Right lobe of liver (tissue), 4 donors: ENCODE data around the gene ZBTB44.

Experiments
- POLR2A ChIP-seq: fragments of 450-650 bp; IDR thresholded peaks from one replicate; pipeline ENCODE4 v1.6.1; 2017; ENCODE audit warnings: antibody characterized with exemption, mild to moderate bottlenecking
- TF ChIP-seq, protein P1 (sequence below), 4 donors: fragments of 200-600 bp in 3 of 4; fragments of 450-650 bp in 1 of 4; IDR thresholded peaks; one replicate each; pipeline versions ENCODE4 v1.5.1 to v1.8.0; 2016 to 2022; ENCODE audit warnings: antibody characterized with exemption in 4 of 4, mild to moderate bottlenecking in 2 of 4
- donor health status: DM: no; HTN: no; CAD: no.
- donor health status: DM: no; HTN: no; CAD: no.
- donor health status: DM: no; HTN: yes; CAD: no.

DNA sequence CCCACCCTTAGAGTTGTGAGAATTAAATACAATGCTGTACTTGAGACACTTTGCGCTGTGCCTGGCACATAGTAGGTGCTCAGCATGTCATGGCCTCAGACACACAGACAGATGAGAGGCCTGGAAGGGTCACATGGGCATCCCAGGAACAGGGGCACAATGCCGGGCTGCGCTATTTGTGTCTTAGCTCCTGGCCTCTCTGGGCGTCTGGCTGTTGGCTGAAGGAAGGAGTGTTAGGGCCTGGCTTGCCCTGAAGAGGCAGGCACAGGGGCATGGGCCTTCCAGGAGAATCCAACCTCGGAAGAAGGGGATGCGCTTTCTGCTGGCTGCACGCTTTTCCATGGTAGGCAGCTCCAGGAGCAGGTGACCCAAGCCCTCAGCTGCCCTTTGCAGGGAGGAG lies 113.7 kb downstream of the ZBTB44 start:
- TF ChIP-seq POLR2A = no peak
- TF ChIP-seq, protein P1, sequence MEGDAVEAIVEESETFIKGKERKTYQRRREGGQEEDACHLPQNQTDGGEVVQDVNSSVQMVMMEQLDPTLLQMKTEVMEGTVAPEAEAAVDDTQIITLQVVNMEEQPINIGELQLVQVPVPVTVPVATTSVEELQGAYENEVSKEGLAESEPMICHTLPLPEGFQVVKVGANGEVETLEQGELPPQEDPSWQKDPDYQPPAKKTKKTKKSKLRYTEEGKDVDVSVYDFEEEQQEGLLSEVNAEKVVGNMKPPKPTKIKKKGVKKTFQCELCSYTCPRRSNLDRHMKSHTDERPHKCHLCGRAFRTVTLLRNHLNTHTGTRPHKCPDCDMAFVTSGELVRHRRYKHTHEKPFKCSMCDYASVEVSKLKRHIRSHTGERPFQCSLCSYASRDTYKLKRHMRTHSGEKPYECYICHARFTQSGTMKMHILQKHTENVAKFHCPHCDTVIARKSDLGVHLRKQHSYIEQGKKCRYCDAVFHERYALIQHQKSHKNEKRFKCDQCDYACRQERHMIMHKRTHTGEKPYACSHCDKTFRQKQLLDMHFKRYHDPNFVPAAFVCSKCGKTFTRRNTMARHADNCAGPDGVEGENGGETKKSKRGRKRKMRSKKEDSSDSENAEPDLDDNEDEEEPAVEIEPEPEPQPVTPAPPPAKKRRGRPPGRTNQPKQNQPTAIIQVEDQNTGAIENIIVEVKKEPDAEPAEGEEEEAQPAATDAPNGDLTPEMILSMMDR (IDR thresholded peaks at IDR 0.05) = no peak
